Small intestine (tissue), 7 donors: ENCODE measurements around the gene PREX1. TPM values are rescaled to one million over a fixed set of nuclear protein-coding genes. Genes with fewer than 3 reads are reported as not detected.

ENCODE experiments used
- DNase-seq, 2 donors: peaks; one replicate each; pipeline versions ENCODE4 v3.0.0 to v3.0.0-alpha.2; 2013
- FAIRE-seq: peaks from 2 replicates; lab custom pipeline; 2012; peaks lifted over from hg19 to GRCh38; lab: Jason Lieb, UNC
- H3K27ac ChIP-seq, 3 donors: one replicate each; pipeline ENCODE4 v1.5.1; 2013; ENCODE audit warnings: low read length in 2 of 3, mild to moderate bottlenecking in 2 of 3, control low read depth in 1 of 3, inconsistent platforms in 1 of 3, low read depth in 1 of 3, moderate library complexity in 1 of 3
- H3K27me3 ChIP-seq, 3 donors: one replicate each; pipeline ENCODE4 v1.6.1; 2013; ENCODE audit warnings: low read length in 3 of 3, inconsistent platforms in 1 of 3; ENCODE audit not compliant: control insufficient read depth in 3 of 3, insufficient read depth in 3 of 3
- H3K36me3 ChIP-seq, 3 donors: one replicate each; pipeline ENCODE4 v1.6.1; 2013; ENCODE audit warnings: low read length in 3 of 3, inconsistent platforms in 1 of 3, low read depth in 1 of 3, mild to moderate bottlenecking in 1 of 3, moderate library complexity in 1 of 3; ENCODE audit not compliant: control insufficient read depth in 3 of 3, insufficient read depth in 2 of 3
- H3K4me1 ChIP-seq, 3 donors: one replicate each; pipeline ENCODE4 v1.6.1; 2013; ENCODE audit warnings: low read length in 2 of 3, inconsistent platforms in 1 of 3, low read depth in 1 of 3, mild to moderate bottlenecking in 1 of 3, moderate library complexity in 1 of 3; ENCODE audit not compliant: control insufficient read depth in 3 of 3, insufficient read depth in 2 of 3
- H3K4me3 ChIP-seq, 3 donors: one replicate each; pipeline ENCODE4 v1.5.1; 2013; ENCODE audit warnings: low read length in 3 of 3, control low read depth in 1 of 3, inconsistent platforms in 1 of 3, low read depth in 1 of 3, mild to moderate bottlenecking in 1 of 3, moderate library complexity in 1 of 3
- H3K9me3 ChIP-seq, 2 donors: one replicate each; pipeline ENCODE4 v1.6.1; 2013; ENCODE audit warnings: low read depth in 1 of 2, low read length in 1 of 2; ENCODE audit not compliant: control insufficient read depth in 2 of 2, insufficient read depth in 1 of 2
- WGBS, 3 donors: extraction: QIAGEN DNeasy Blood & Tissue Kit; methylation state at CpG; one replicate each; pipeline ENCODE4 v1.1.7; 2013; 5-methylcytosine and 5-hydroxymethylcytosine counted together
- polyA plus RNA-seq, 4 donors: library from polyadenylated mRNA; stranded (reverse) in 3 of 4; unstranded in 1 of 4; fragments of 200-250 nt in 3 of 4; fragments of 120-200 nt in 1 of 4; gene quantifications; one replicate each; pipeline versions ENCODE4 v1.2.1 to v1.2.3, GENCODE V29; 2013
- donor health status: healthy with polysubstance abuse.
- donor health status: control.
- donor health status: control.
- donor health status: Bipolar disorder and iron deficiency.
- donor health status: healthy.

The PREX1 gene
- polyA plus RNA-seq, 4 donors: 1.8 to 9.9 (median 8.0) TPM

DNA sequence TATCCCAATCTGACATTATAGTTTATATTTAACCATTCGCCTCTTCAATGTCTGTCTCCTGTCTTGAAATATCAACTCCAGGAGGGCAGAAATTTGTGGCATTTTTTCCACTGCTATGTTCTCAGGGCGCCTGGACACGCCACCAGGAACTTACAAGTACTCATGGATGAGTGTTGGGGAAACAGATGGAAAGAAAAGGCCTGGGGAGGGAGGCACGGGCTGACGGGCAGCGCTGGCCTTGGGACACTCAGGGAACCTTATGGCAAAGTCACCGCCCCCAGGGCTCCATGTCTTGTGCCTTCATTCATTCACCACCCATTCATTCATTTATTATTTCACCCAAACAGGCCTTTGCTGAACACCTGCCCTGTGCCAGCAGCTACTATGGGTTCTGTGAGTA is 222.9 kb downstream of the PREX1 start:
- no peak for FAIRE-seq
- Histone ChIP-seq H3K4me3 (no peak overlapping the region), H3K4me1 (no peaks in the 10 kb centered on the region), H3K36me3 (no peaks in the 10 kb centered on the region), H3K27ac (no peak overlapping the region), H3K9me3 (no peaks in the 10 kb centered on the region), H3K27me3 (no peaks in the 10 kb centered on the region)
- WGBS, 3 donors: 83 to 87% (median 86%) methylated on average over 7 of the region's 7 CpGs
- DNase-seq: no peak

DNA sequence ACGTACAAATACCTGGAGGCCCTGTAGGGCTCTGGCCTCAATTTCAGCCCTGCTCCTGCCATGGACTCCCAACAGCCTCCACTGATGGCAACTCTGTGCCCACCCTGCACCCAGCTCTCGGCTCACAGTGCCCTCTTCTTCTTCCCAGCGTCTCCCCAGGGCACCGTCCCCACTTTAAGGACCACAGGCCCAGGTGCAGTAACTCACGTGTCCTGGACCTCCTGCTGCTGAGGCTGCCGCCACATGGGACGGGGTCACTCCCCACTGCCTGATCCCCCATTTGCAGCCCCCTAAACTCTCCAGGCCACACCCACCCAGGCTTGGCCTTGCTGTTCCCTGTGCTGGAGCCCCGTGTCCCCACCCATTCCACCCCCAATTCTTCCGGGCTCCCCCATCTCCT is 223.4 kb downstream of the PREX1 start:
- DNase-seq: no peak
- H3K4me3 ChIP-seq: no peak overlapping the region
- WGBS, 3 donors: 86 to 92% (median 91%) methylated on average over 9 of the region's 9 CpGs
- H3K36me3 ChIP-seq: no peaks in the 10 kb centered on the region
- no peak overlapping the region for H3K27ac ChIP-seq
- no peak for FAIRE-seq
- no peaks in the 10 kb centered on the region for H3K27me3 ChIP-seq
- no peaks in the 10 kb centered on the region for H3K4me1 ChIP-seq
- H3K9me3 ChIP-seq: no peaks in the 10 kb centered on the region

DNA sequence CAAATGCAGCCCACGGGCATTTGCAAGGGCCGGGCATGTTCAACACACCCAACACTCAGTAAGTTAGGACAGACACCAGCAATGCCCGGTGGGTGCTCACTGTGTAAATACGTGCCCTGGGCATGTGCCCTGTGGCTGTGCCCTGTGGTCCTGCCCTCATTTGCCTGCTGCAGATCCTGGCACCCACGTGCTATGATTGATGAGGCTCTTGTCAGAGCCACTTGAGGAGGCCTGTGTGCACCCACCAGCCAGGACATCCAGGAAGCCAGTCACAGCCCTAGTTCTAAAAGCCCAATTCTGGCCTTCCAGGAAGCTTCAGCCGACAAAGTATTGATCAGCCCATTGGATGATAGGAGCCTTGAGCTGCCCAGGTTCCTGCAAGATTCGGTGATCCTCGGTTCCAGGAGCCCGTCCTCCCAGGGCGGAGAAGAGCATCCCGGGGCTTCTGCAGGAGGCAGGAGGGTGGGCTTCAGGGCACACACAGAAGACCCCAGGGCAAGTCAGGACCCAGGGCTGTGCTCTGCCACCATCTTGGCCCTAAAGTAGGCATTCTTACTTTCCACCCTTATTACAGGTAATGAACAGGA is 223.9 kb downstream of the PREX1 start:
- Histone ChIP-seq H3K27ac (no peak overlapping the region), H3K9me3 (no peaks in the 10 kb centered on the region), H3K27me3 (no peaks in the 10 kb centered on the region), H3K36me3 (no peaks in the 10 kb centered on the region), H3K4me3 (no peak overlapping the region), H3K4me1 (no peaks in the 10 kb centered on the region)
- DNase-seq (no peak), FAIRE-seq (no peak)
- 78 to 84% (median 80%) methylated on average over 11 of the region's 11 CpGs for WGBS, 3 donors

DNA sequence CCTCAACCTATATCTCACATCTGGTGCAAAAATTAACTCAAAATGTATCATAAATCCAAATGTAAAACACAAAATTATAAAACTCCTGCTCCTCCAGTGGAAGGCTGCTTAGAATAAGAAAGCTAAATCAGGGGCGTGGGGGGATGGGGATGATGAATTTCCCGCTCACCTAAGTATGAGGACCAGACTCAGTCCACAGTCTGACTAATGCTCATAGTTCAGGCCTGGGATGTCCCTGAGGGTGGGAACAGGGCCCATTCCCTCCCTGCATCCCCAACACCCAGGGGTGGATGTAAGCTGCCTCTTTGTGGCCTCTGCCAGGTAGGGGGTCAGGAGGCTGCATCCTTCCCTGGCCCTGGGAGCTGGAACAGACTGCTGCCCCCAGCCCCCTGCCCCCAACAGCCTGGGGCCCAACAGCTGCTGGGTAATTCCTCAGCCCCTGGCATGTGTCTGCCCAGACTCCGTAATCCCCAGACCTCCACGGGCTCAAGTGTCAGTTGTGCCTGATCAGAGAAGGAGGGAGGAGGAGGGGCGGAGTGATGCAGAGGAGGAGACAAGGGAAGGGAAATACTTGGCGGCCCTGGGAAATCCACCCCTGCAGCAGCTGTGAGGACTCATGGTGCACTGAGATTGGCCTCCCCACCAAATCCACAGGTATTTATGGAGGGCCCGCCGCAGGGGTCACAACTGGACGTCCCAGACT is 224.5 kb downstream of the PREX1 start:
- 64 to 76% (median 73%) methylated on average over 8 to 9 of the region's 9 CpGs for WGBS, 3 donors
- Histone ChIP-seq H3K4me1 (no peaks in the 10 kb centered on the region), H3K4me3 (no peak overlapping the region), H3K27ac (no peak overlapping the region), H3K27me3 (no peaks in the 10 kb centered on the region), H3K36me3 (no peaks in the 10 kb centered on the region), H3K9me3 (no peaks in the 10 kb centered on the region)
- FAIRE-seq (no peak), DNase-seq (no peak)

DNA sequence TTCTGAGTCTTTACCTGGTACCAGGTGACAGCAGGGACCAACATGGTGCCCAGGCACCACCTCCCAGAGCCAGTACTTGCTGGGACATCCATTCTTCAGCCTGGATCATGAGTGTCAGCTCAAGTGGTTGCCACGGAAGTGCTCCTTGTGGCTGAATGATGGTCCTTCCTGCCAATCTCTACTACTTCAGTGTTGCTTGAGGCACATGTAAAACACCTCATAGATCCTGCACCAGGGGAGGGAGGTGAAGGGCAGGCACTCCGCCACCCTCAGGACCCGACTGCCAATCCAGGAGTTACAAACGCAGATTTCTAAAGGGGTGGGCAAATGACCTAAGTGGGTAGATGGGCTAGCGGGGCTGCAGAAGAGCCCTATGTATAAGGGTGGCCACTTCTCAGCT is 226.0 kb downstream of the PREX1 start:
- Histone ChIP-seq H3K4me1 (no peaks in the 10 kb centered on the region), H3K4me3 (no peak overlapping the region), H3K9me3 (no peaks in the 10 kb centered on the region), H3K27ac (no peak overlapping the region), H3K36me3 (no peaks in the 10 kb centered on the region), H3K27me3 (no peaks in the 10 kb centered on the region)
- WGBS, 3 donors: 85 to 95% (median 90%) methylated on average over 5 of the region's 5 CpGs
- FAIRE-seq (no peak), DNase-seq (no peak)

DNA sequence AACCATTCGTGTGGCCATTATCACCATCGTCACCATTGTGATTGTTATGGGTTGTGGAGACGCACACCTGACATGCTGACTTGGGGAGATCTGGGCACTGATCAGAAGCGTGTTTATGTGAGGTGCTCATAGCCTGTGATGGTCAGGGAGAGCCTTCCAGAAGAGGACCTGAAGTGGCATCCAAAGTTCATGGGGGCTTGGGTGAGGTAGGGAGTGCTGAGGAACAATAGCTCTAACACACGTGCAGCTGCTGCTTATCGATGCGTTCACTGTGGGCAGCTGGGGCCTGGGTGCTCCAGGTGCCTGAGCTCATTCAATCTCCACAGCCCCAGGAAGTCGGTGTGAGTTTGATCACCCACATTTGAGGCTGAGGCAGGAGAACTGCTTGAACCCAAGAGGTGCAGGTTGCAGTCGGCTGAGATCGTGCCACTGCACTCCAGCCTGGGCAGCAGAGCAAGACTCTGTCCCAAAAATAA is 227.3 kb downstream of the PREX1 start:
- H3K27ac ChIP-seq: no peak overlapping the region
- 71 to 84% (median 72%) methylated on average over 10 of the region's 10 CpGs for WGBS, 3 donors
- H3K4me3 ChIP-seq: no peak overlapping the region
- no peaks in the 10 kb centered on the region for H3K9me3 ChIP-seq
- DNase-seq (no peak), FAIRE-seq (no peak)
- no peaks in the 10 kb centered on the region for H3K36me3 ChIP-seq
- no peaks in the 10 kb centered on the region for H3K4me1 ChIP-seq
- no peaks in the 10 kb centered on the region for H3K27me3 ChIP-seq

DNA sequence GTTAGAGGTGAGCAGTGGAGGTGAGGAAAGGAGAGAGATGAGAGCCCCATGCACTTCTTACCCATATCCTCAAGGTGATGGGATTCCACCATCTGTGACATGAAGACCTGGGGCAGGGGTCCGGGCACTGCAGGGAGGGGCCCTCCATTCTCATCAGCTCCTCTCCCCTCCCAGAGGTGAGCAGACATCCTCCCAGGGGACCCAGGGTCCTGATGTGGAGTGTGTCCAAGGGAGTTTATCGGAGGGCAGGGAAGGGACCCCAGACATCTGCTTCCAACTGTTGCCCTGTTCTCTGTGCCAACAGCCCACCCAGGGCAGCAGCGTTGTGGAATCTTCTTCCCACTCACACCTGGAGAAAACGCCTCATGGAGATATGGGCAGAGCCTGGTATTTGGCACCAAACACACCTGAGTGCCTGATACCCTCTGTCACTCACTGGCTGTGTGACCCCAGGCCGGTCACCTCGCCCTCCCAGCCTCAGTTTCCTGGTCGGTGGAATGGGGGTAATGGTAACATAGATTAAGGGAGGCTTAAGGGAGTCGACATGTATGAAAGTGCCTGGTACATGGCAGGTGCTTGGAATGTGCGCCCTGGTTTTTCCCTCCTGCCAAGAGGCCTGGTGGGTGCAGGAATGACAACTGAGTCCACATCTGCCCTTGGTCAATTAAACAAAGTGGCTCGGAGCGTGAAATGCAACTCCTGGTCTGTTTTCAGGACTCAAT is 227.9 kb downstream of the PREX1 start:
- Histone ChIP-seq H3K4me1 (no peaks in the 10 kb centered on the region), H3K9me3 (no peaks in the 10 kb centered on the region), H3K4me3 (no peak overlapping the region), H3K27me3 (no peaks in the 10 kb centered on the region), H3K27ac (no peak overlapping the region), H3K36me3 (no peaks in the 10 kb centered on the region)
- DNase-seq: no peak
- no peak for FAIRE-seq
- 67 to 87% (median 74%) methylated on average over 10 to 11 of the region's 11 CpGs for WGBS, 3 donors

DNA sequence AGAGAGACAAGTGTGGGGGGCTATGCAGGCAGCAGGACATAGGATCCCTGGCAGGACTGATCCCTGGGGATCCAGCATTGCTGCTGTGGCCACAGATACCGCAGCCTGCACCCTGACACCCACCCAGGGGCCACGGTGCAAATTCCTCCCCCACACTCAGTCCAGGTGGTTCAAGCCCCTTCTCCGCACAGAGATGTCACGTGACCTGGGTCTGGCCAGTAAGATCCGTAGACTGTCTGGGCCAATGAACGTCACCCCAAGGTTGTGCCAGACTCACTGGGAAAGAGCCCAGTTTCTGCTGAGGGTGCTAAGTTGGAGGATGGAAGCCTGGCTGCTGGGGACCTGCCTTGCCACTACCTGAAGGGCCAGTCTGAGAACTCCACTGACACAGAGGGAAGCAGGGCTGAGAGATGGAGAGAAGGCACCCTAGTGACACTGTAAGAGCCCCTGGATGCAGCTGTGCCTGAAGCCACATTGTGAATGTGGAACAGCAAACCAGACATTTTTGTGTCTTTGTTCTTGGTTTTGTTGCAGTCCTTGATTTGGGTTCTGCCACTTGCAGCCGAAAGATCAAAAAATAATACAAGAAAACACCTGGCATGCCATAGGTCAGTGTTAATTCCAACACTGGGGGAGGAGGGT is 228.6 kb downstream of the PREX1 start:
- DNase-seq (no peak), FAIRE-seq (no peak)
- WGBS, 3 donors: 65 to 81% (median 76%) methylated on average over 7 of the region's 7 CpGs
- H3K9me3 ChIP-seq: no peaks in the 10 kb centered on the region
- H3K4me1 ChIP-seq: no peaks in the 10 kb centered on the region
- H3K27me3 ChIP-seq: no peaks in the 10 kb centered on the region
- H3K36me3 ChIP-seq: no peaks in the 10 kb centered on the region
- no peak overlapping the region for H3K27ac ChIP-seq
- no peak overlapping the region for H3K4me3 ChIP-seq
